Measurements from ENCODE around the gene JMJD8.
"Not testable (repeated sequence)": the region's sequence is repeated elsewhere in the genome, so short reads cannot be mapped to it uniquely, and the experiment has no call there.

Gene JMJD8

DNA sequence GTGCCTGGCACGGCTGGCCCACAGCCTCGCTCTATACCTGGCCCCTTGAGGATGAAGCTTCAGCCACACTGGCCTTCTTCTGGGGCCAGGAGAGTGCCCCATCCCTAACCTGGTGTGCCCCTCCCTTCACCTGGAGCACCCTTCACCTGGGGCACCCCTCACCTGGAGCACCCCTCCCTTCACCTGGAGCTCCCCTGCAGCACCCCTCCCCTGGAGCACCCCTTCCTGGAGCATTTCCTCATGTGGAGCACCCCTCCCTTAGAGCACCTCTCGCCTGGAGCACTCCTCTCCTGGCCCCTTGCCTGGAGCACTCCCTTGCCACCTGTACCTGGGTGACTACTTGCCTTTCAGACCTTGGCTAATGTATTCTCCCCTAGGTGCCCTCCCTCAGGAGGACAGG, 23.9 kb upstream of the JMJD8 start:
- no peak for DNase-seq

GRCh38 chr16:707062-707538, 23.0 kb upstream of the JMJD8 start:
- DNase-seq, result no peak

DNA sequence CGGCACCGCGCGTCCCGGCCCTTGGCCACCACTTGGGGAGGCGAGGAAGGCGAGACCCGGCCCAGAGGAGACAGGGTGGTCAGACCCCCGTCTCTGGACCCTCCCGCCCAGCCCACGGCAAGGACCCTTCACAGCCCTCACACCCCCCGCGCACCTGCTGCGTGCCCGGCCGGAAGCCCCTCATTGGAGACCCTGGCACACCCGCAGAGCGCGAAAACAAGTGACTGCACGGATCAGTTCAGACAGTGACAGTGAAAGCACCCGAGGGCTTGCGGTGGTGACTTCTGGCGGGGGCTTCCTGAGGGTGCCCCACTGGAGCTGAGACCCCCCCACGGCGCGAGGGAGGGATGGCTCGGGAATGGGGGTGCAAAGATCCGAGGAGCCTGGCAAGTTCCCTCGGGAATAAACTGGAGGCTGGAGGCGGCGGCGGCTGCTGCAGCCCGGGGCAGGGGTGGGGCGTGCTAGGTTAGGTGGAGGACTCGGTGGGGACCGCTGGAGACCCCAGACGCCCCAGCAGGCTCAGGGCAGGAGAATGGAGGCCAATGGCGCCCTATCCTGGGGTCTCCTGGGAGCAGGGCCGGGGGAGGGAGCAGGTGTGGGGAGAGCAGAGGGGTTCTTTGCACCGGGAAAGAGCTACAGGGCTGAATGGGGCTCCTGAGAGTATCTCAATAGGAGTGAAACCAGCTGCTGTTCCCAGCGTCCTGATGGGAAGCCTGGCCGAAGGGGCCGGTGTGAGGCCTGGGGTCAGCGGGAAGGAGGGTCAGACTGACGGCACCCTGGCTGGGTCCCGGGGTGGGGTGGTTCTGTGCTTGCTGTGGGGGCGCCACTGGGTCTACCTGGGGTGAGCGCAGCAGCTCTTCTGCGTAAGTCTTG, 22.3 kb upstream of the JMJD8 start:
- no peak for DNase-seq

DNA sequence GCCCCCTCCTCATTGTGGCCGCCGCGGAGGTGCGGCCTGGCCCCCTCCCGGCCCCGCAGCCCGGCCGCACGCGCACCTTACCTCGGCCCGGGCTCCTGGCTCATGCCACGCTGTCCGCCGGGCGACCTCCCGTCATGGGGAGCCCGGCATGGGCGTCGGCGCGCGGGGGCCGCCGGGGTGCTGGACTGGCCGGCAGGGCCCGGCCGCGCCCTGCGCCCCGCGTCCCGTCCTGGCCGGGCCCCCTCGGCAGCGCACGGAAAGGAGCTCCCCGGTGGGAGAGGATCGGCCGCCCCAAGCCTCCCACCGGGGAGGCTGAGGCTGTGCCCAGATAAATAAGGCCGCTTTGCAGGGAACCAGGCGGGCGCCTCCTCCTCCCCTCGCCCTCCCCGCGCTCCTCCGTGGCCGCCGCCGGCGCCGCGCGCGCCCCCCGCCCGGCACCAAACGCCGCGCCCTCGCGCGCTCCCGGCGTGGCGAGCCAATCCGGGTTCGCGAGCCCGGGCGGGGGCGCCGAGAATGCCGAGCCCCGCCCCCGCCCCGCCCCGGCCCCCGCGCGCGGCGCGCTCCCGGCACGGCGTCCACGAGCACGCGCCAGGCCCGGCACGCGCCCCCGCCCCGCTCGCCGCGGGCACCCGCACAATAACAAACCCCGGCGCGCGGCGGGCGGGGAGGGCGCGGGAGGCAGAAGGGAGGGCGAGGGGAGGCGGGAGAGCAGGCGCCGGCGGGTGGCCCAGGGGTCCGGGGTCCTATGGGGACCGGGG, 21.5 kb upstream of the JMJD8 start, which contains the start of gene FBXL16:
FBXL16 (minus strand) TSS at position 371 of the 758 bp plus-strand sequence. CDS start 8,396 bp downstream, outside the sequence.
- DNase-seq, result no peak

DNA sequence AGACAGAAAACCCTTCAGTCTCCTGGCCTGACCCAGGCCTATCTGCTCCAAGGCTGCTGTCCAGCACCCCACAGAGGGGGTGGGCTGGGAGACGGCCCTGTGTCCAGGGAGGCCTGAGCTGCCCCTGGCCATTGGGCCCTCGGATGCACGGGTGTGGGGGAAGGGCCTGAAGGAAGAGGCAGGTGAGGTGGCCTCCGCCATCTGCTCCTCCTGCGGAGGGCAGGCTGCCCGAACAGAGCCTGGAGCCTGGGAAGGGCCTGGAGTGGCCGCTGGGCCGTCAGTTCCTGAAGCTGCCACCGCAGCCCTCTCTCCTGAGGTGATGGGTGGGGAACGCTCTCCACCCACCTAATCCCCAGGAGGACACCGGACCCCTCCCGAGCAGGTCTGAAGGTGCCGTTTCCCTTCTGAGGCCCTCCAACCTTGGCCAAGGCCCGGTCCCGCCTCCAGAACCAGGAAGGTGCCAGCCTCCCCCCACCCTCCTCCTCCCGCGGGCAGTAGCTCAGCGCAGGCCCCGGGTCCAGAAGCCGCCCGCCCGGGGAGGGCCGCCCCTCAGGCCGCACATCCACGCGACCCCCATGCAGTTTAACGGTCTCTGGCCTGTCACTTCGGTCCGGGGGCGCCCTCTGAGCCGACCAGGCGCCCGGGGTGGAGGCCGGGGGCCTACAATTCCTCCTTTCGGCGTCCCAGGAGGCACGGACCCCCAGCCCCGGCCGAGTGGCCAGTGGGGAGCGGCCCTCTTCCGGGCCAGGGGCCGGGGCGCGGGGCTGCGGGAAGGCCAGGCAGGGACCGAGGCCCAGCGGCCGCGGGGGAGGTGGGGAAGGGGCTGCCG, 20.6 kb upstream of the JMJD8 start:
- DNase-seq, result no peak

- no peak for DNase-seq
Observed at GRCh38 chr16:704047-704446, 19.9 kb upstream of the JMJD8 start.

DNA sequence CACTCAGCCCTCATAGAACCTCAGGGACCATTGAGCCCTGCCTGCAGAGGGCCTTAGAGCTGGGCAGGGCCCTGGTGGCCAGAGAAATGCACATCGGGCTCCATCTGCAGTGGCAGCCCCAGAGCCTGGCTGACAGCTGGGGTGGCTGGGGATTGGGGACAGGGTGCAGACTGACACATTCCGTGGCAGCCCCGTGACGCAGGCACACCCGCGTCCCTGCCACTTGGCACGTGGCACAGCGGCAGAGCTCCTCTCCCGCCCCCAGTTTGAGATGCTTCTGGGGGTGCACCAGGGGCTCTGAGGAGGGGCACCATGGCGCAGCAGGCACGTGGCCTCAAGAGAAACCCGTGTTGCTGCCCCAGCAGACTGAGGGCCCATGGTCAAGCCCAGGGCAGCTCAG, 19.3 kb upstream of the JMJD8 start:
- DNase-seq, result no peak

DNA sequence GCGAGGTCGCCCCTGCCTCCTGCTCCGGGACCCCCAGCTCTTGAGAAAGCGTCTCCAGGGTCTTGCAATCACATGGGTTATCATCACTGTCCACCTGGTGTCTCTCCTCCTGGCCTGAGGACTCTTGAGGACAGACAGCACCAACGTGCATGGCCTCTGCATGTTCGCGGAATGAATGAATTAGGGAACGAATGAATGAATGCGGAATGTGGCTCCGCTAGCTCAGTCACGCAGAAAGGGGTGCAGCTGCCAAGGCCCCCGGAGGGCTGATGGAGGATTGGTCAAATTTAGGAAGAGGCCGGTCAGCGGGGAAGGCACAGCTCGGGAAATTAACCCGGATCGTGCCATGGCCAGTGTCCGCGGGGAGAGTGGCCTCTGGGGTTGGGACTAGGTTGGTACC, 18.2 kb upstream of the JMJD8 start:
- no peak for DNase-seq

DNA sequence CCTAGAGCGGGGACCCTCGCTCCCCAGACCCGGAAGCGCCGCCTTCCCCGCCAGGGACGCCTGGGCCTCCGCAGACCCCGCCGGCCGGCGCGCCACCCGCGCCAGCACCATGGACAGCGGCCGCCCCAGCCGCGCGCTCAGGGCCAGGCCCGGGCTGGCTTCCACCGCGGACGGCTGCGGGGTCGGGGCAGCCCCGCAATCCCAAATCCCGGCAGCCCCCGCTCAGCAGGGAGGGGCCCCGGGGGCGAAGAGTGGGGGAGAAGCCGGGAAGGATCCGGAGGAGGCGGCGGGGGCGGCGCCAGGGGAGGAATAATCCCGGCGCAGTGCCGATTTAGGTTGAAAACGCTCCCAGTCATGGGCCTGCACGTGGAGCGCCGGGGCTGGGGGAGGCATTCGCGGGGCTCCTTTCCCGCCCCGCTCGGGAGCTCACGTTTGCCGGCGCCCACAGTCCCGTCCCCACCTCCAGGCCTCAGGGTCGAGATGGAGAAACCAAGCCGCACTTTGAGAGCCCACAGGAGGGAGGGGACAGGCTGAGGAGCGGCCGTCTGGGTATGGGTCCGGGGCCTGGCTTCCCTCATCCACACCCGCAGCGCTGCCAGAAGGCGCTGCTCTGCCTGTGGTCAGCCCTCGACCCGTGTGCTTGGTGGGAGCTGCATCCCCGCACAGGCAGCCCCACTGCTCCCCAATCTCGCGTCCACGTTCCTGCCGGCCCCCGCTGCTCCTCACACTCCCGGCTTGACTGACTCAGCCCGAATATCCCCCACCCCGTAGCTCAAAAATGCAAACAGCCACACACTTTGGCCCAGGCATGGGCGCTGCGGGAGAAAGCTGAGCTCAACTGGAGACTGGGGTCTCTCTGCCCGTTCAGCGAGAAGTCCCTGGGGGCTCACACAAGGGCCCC, 16.8 kb upstream of the JMJD8 start:
- no peak for DNase-seq

- no peak for DNase-seq
Observed at GRCh38 chr16:698911-699671, 15.0 kb upstream of the JMJD8 start.

GRCh38 chr16:695355-696089, 11.4 kb upstream of the JMJD8 start:
- peak; percentile 51 for DNase-seq

- no peak for DNase-seq
Observed at GRCh38 chr16:694863-695354, 10.8 kb upstream of the JMJD8 start.

DNA sequence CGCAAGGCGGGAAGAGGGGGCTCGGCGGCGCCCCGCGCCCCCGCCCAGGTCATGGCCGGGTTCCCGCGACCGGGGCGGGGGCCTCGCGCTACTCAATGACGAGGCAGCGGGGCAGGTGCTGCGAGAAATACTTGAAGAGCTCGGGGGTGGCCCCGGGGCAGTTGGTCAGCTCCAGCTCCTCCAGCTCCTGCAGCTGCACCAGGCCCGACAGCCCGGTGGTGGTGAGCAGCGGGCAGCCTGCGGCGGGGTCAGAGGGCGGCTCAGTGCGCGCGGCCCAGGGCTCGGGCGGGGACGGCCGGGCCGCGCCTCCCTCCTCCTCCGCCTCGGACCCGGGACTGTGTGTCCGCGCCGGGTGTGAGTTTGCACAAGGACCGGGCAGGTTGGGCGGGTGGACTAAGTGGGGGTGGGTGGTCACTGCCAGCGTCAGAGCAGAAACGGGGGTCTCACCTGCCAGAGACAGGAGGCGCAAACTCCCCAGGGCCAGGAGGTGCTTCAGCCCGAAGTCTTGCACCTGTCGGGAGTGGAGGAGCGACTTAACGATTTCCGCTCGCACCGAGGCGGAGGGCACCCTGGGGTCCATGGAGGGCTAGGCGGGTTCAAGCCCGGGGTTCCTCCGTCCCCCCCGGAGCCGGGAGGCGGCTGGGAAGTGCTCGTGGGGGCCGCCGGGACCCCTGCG, 10.2 kb upstream of the JMJD8 start:
- no peak for DNase-seq

DNA sequence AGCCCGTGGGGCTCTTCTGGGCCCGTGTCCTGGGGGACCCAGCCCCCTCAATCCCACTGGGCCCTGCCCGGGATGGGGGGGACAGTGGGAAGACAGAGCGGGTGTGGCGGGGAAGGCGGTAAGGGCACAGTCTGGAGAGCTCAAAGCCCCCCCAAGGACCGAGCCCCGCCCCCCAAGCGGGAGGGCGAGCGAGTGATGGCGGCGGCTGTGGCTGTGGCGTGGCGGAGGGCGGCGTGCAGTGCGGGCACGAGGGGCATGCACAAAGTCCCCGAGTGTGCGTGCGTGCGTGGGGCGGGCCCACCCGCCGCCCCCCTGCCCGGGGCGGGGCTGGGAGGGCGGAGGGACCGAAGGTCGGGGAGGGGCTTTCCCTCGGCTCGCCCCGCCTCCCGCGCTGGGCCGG, 9.6 kb upstream of the JMJD8 start:
- no peak for DNase-seq

GRCh38 chr16:693364-693763, 9.2 kb upstream of the JMJD8 start:
- DNase-seq, result no peak

DNA sequence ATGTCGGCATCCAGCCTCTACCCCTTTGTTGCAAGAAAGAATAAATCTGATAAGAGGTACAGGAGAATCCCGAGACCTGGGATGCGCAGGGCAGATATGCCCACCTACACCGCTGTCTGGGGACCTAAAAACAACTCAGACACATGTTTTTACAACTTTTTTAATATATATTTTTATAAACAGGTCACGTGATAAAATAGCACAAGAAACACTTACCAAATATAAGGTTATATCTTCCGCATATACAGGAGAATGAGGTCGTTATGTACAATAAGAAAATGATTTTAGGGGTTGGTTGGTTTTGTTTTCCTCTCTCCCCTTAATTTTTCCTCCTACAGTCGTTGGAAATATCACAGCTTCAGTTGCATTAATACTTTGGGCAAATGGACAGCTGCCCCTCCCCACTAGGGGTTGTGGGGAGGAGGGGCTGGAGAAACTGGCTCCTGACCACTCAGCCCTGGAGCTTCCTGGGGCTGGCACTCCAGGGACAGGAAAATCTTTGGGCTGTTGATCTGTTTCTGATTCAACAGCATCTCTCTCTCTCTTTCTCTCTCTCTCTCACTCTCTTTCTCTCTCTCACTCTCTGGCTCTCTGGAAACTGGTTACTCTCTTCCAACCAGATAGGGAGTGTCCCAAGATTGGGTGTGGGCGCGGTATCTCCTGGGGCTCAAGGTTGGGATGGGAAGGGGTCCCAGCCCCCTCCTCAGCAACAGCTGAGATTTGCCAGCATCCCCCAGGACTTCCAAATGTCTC, 8.4 kb upstream of the JMJD8 start:
- no peak for DNase-seq

DNA sequence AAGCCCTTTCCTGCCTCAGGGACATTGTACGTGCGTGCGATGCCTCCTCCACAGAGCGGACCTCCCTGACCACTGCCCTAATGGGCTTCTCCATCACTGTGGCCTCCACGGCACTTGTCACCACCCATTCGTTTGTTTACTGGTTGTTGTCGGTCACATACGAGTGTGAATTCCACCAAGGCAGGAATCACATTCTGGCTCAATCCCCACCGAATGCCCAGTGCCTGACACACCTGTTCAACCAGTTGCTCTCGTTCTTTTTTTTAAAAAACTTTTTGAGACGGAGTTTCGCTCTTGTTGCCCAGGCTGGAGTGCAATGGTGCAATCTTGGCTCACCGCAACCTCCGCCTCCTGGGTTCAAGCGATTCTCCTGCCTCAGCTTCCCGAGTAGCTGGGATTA, 7.1 kb upstream of the JMJD8 start:
- not testable (repeated sequence) for DNase-seq

- DNase-seq, result no peak
Observed at GRCh38 chr16:689175-689897, 5.2 kb upstream of the JMJD8 start.
